GM12878 (cell line): Measurements from ENCODE around the gene PFKFB2. TPM values are rescaled to one million over a fixed set of nuclear protein-coding genes. Genes with fewer than 3 reads are reported as not detected.

Source experiments
- ATAC-seq: fragments of 200-7000 bp; cut with Tn5 transposase; 3 replicates; pipeline ENCODE4 v1.9.1; 2020; ENCODE audit warnings: mild to moderate bottlenecking, moderate library complexity
- BruUV-seq: library from RNA; stranded (reverse); fragments of 400-500 nt; replicated peaks from 2 replicates; lab custom pipeline; 2021; lab: Mats Ljungman, UMichigan
- CTCF ChIA-PET: fragments of 300-600 bp; sonication (Branson Sonifier 250); formaldehyde crosslinking; extraction: SDS; loops from one replicate; lab custom pipeline; 2021; ENCODE audit warnings: inconsistent platforms; lab: Yijun Ruan, JAX
- POLR2A ChIA-PET: fragments of 350-600 bp; formaldehyde crosslinking; extraction: SDS; loops from one replicate; lab custom pipeline; 2021; ENCODE audit warnings: inconsistent platforms; lab: Charles Lee
- RAD21 ChIA-PET: fragments of 300-600 bp; sonication (Branson Sonifier 250); formaldehyde crosslinking; loops from one replicate; lab custom pipeline; 2023; ENCODE audit warnings: antibody characterized with exemption; ENCODE audit not compliant: unreplicated experiment; lab: Charles Lee
- SMC1A ChIA-PET: fragments of 300-600 bp; sonication (Branson Sonifier 250); formaldehyde crosslinking; loops from one replicate; lab custom pipeline; 2023; ENCODE audit not compliant: unreplicated experiment, uncharacterized antibody; lab: Charles Lee
- DNase-seq: peaks from one replicate; pipeline ENCODE4 v3.0.0-alpha.2; 2011; ENCODE audit warnings: low read depth, low spot score
- FAIRE-seq: peaks from 3 replicates; lab custom pipeline; 2011; peaks lifted over from hg19 to GRCh38; lab: Jason Lieb, UNC
- H2AFZ ChIP-seq: 2 replicates; pipeline ENCODE4 v1.6.0; 2011; ENCODE audit warnings: low read depth, low read length, control low read depth; ENCODE audit not compliant: control insufficient read depth
- H3K27ac ChIP-seq: 2 replicates; pipeline ENCODE4 v1.5.1; 2011; ENCODE audit warnings: control low read depth; ENCODE audit not compliant: control insufficient read depth, insufficient read depth
- H3K27me3 ChIP-seq, 2 experiments: replicated peaks in 1 of 2; 2 replicates each; pipeline versions ENCODE4 v1.6.0 to v1.6.1; 2011; ENCODE audit warnings: low read length in 1 of 2; ENCODE audit not compliant: control insufficient read depth in 2 of 2, insufficient read depth in 2 of 2
- H3K36me3 ChIP-seq, 2 experiments: 2 replicates each; pipeline ENCODE4 v1.5.1; 2011; ENCODE audit warnings: low read length in 1 of 2; ENCODE audit not compliant: control insufficient read depth in 2 of 2, insufficient read depth in 2 of 2
- H3K4me1 ChIP-seq: 2 replicates; pipeline ENCODE4 v1.6.1; 2011; ENCODE audit warnings: mild to moderate bottlenecking, low read length, moderate library complexity, mixed read lengths; ENCODE audit not compliant: control insufficient read depth, insufficient read depth
- H3K4me2 ChIP-seq: 2 replicates; pipeline ENCODE4 v1.6.0; 2011; ENCODE audit warnings: control low read depth; ENCODE audit not compliant: control insufficient read depth, insufficient read depth
- H3K4me3 ChIP-seq: fragments of 200-600 bp; sonication (generic); 2 replicates; pipeline ENCODE4 v1.5.1; 2016
- H3K79me2 ChIP-seq: 2 replicates; pipeline ENCODE4 v1.6.0; 2011; ENCODE audit warnings: low read length; ENCODE audit not compliant: control insufficient read depth, insufficient read depth
- H3K9ac ChIP-seq: 2 replicates; pipeline ENCODE4 v1.8.0; 2011; ENCODE audit warnings: low read length, control low read depth, mixed read lengths; ENCODE audit not compliant: control insufficient read depth, insufficient read depth
- H3K9me3 ChIP-seq: replicated peaks from 3 replicates; pipeline ENCODE4 v1.5.1; 2011; ENCODE audit warnings: mild to moderate bottlenecking, low read length; ENCODE audit not compliant: control insufficient read depth, insufficient read depth
- H4K20me1 ChIP-seq: 2 replicates; pipeline ENCODE4 v1.6.0; 2011; ENCODE audit not compliant: control insufficient read depth, insufficient read depth
- BRCA1 ChIP-seq: IDR thresholded peaks from 2 replicates; pipeline ENCODE4 v1.6.1; 2011; ENCODE audit warnings: low read depth, low read length, improper control_type of control experiment
- CBX5 ChIP-seq: sonication (generic); IDR thresholded peaks from 2 replicates; pipeline ENCODE4 v1.6.1; 2016; ENCODE audit warnings: low read depth, moderate library complexity, mild to moderate bottlenecking, inconsistent platforms
- GATAD2B ChIP-seq: fragments of 450-650 bp; conservative IDR thresholded peaks from 2 replicates; pipeline ENCODE4 v1.6.1; 2017; ENCODE audit warnings: low read depth, mild to moderate bottlenecking, moderate library complexity
- MTA3 ChIP-seq: IDR thresholded peaks from 2 replicates; pipeline ENCODE4 v1.6.1; 2012; ENCODE audit warnings: low read length, inconsistent platforms, borderline replicate concordance
- RCOR1 ChIP-seq: conservative IDR thresholded peaks from 2 replicates; pipeline ENCODE4 v1.6.1; 2012; ENCODE audit warnings: low read depth, low read length, improper control_type of control experiment
- RFX5 ChIP-seq: IDR thresholded peaks from 2 replicates; pipeline ENCODE4 v1.6.1; 2011; ENCODE audit warnings: low read depth, low read length, improper control_type of control experiment
- SIX5 ChIP-seq: IDR thresholded peaks from 2 replicates; pipeline ENCODE4 v1.6.1; 2011; ENCODE audit warnings: mild to moderate bottlenecking, low read depth, low read length, moderate library complexity; ENCODE audit not compliant: severe bottlenecking
- SUZ12 ChIP-seq: fragments of 200-600 bp; sonication (generic); IDR thresholded peaks from one replicate; pipeline ENCODE4 v1.6.1; 2018; ENCODE audit warnings: antibody characterized with exemption, mild to moderate bottlenecking; ENCODE audit not compliant: unreplicated experiment
- TARDBP ChIP-seq: IDR thresholded peaks from 2 replicates; pipeline ENCODE4 v1.6.1; 2016; ENCODE audit warnings: borderline replicate concordance
- TCF7 ChIP-seq: IDR thresholded peaks from 2 replicates; pipeline ENCODE4 v1.6.1; 2014; ENCODE audit warnings: antibody characterized with exemption, borderline replicate concordance
- USF2 ChIP-seq: IDR thresholded peaks from 2 replicates; pipeline ENCODE4 v1.6.1; 2011; ENCODE audit warnings: low read depth, low read length, improper control_type of control experiment, borderline replicate concordance
- ZNF217 ChIP-seq: fragments of 450-650 bp; IDR thresholded peaks from 2 replicates; pipeline ENCODE4 v1.6.1; 2017; ENCODE audit warnings: antibody characterized with exemption, mild to moderate bottlenecking
- ZNF24 ChIP-seq: fragments of 450-650 bp; IDR thresholded peaks from 2 replicates; pipeline ENCODE4 v1.6.1; 2017; ENCODE audit warnings: antibody characterized with exemption, mild to moderate bottlenecking
- ZNF622 ChIP-seq: fragments of 450-650 bp; IDR thresholded peaks from 2 replicates; pipeline ENCODE4 v1.6.1; 2017; ENCODE audit warnings: mild to moderate bottlenecking, inconsistent platforms
- WGBS: methylation state at CpG from one replicate; pipeline ENCODE4 v1.1.6; 2016; ENCODE audit warnings: low lambda C conversion rate; ENCODE audit not compliant: insufficient replicate concordance, insufficient coverage; ENCODE audit errors: missing lambda C conversion rate; 5-methylcytosine and 5-hydroxymethylcytosine counted together
- in situ Hi-C: fragments of 300-500 bp; cut with MboI; formaldehyde crosslinking; loops from 9 replicates; pipeline ENCODE4 v1.14.3; 2018; ENCODE audit warnings: mixed read lengths
- intact Hi-C: fragments of 100-400 bp; cut with micrococcal nuclease; formaldehyde crosslinking; loops from one replicate; pipeline ENCODE4 v1.14.2; 2022; ENCODE audit not compliant: unreplicated experiment
- polyA plus RNA-seq, 11 experiments: library from polyadenylated mRNA; depleted of rRNA in 4 of 11; unstranded in 6 of 11; stranded (reverse) in 5 of 11; fragments of >200 nt; fragmentation: Nextera tagmentation in 4 of 11; fragmentation: Illumina TruSeq in 1 of 11; extraction: Ambion mirVana in 4 of 11; extraction: Trizol in 1 of 11; gene quantifications; 1 replicate in 1 of 11; 2 replicates in 10 of 11; pipeline versions ENCODE4 v1.2.1 to v1.2.3, GENCODE V29; 2011 to 2016; ENCODE audit warnings: inconsistent platforms in 2 of 11, missing spikeins in 2 of 11, low read depth in 1 of 11
- total RNA-seq, 4 experiments: library from RNA; depleted of rRNA in 3 of 4; stranded (reverse); fragments of >200 nt in 3 of 4; fragmentation: Illumina TruSeq in 1 of 4; extraction: Trizol in 1 of 4; gene quantifications; 2 replicates each; pipeline versions ENCODE4 v1.2.1 to v1.2.3, GENCODE V29; 2013 to 2021
- TF ChIP-seq, protein P1 (sequence below): fragments of 450-650 bp; IDR thresholded peaks from 2 replicates; pipeline ENCODE4 v1.6.1; 2017; ENCODE audit warnings: mild to moderate bottlenecking, low read depth, inconsistent platforms; ENCODE audit not compliant: poor library complexity, severe bottlenecking
- TF ChIP-seq, protein P2 (sequence below): IDR thresholded peaks from 2 replicates; pipeline ENCODE4 v1.6.1; 2012; ENCODE audit warnings: low read length, inconsistent platforms
- TF ChIP-seq, protein P3 (sequence below), 3 experiments: IDR thresholded peaks in 2 of 3; conservative IDR thresholded peaks in 1 of 3; 2 replicates each; pipeline ENCODE4 v1.5.1; 2011; ENCODE audit warnings: low read depth in 3 of 3, low read length in 3 of 3, mild to moderate bottlenecking in 3 of 3, control low read depth in 2 of 3, moderate library complexity in 2 of 3, inconsistent platforms in 1 of 3, mixed read lengths in 1 of 3; ENCODE audit not compliant: control insufficient read depth in 2 of 3, insufficient read depth in 1 of 3; ENCODE audit errors: extremely low read depth in 1 of 3

Gene PFKFB2
- total and polyA plus RNA-seq, 10 of the 15 experiments (the other 5 are each of a cell fraction or from before 2014, with no cell fraction given): 0.40 to 1.3 (median 1.0) TPM

- H4K20me1 ChIP-seq: no peaks in the 10 kb centered on the region
- no peak overlapping the region for H3K4me3 ChIP-seq
- ATAC-seq (no peak), FAIRE-seq (no peak)
- BruUV-seq: no TSS peak
- RAD21 ChIA-PET: no interaction called here
- peaks cover 2 to 3% of the 10 kb centered on the region in 2 experiments for H3K27me3 ChIP-seq
- CTCF ChIA-PET: interaction anchor here (1.1 to 1.3 kb wide), 2 partner anchors 39 to 98 kb away, joined by 3 to 4 read pairs; no protein-coding TSS in a partner anchor
- H3K4me2 ChIP-seq: no peak overlapping the region
- in situ Hi-C loops: no loop called here
- no peaks in the 10 kb centered on the region for H3K79me2 ChIP-seq
- TF ChIP-seq BRCA1 (no peak), TCF7 (no peak), RFX5 (no peak), ZNF24 (no peak), GATAD2B (no peak), TARDBP (no peak), SUZ12 (no peak), SIX5 (no peak), ZNF217 (no peak), ZNF622 (no peak), CBX5 (no peak), USF2 (no peak), RCOR1 (no peak), MTA3 (no peak)
- TF ChIP-seq, protein P1, sequence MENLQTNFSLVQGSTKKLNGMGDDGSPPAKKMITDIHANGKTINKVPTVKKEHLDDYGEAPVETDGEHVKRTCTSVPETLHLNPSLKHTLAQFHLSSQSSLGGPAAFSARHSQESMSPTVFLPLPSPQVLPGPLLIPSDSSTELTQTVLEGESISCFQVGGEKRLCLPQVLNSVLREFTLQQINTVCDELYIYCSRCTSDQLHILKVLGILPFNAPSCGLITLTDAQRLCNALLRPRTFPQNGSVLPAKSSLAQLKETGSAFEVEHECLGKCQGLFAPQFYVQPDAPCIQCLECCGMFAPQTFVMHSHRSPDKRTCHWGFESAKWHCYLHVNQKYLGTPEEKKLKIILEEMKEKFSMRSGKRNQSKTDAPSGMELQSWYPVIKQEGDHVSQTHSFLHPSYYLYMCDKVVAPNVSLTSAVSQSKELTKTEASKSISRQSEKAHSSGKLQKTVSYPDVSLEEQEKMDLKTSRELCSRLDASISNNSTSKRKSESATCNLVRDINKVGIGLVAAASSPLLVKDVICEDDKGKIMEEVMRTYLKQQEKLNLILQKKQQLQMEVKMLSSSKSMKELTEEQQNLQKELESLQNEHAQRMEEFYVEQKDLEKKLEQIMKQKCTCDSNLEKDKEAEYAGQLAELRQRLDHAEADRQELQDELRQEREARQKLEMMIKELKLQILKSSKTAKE: no peak
- TF ChIP-seq, protein P2, sequence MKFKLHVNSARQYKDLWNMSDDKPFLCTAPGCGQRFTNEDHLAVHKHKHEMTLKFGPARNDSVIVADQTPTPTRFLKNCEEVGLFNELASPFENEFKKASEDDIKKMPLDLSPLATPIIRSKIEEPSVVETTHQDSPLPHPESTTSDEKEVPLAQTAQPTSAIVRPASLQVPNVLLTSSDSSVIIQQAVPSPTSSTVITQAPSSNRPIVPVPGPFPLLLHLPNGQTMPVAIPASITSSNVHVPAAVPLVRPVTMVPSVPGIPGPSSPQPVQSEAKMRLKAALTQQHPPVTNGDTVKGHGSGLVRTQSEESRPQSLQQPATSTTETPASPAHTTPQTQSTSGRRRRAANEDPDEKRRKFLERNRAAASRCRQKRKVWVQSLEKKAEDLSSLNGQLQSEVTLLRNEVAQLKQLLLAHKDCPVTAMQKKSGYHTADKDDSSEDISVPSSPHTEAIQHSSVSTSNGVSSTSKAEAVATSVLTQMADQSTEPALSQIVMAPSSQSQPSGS: no peak
- TF ChIP-seq, protein P3, sequence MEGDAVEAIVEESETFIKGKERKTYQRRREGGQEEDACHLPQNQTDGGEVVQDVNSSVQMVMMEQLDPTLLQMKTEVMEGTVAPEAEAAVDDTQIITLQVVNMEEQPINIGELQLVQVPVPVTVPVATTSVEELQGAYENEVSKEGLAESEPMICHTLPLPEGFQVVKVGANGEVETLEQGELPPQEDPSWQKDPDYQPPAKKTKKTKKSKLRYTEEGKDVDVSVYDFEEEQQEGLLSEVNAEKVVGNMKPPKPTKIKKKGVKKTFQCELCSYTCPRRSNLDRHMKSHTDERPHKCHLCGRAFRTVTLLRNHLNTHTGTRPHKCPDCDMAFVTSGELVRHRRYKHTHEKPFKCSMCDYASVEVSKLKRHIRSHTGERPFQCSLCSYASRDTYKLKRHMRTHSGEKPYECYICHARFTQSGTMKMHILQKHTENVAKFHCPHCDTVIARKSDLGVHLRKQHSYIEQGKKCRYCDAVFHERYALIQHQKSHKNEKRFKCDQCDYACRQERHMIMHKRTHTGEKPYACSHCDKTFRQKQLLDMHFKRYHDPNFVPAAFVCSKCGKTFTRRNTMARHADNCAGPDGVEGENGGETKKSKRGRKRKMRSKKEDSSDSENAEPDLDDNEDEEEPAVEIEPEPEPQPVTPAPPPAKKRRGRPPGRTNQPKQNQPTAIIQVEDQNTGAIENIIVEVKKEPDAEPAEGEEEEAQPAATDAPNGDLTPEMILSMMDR (IDR thresholded peaks at IDR 0.05 in 2 of 3, conservative IDR thresholded peaks at IDR 0.05 in 1 of 3; ENCODE audit: control insufficient read depth in 2 of 3, extremely low read depth in 1 of 3, insufficient read depth in 1 of 3, low read depth in 3 of 3, low read length in 3 of 3): no peak
- TF ChIP-seq, all 136 proteins: peak for 0
- Histone ChIP-seq H3K9ac (no peak overlapping the region), H2AFZ (no peak overlapping the region), H3K9me3 (no peaks in the 10 kb centered on the region), H3K4me1 (no peaks in the 10 kb centered on the region), H3K27ac (no peak overlapping the region), H3K36me3 (no peaks in the 10 kb centered on the region)
- 97% methylated on average over 2 of the region's 2 CpGs for WGBS
- no peak for DNase-seq
- POLR2A ChIA-PET: no interaction called here
- intact Hi-C loops: no loop called here
- SMC1A ChIA-PET: no interaction called here
These were observed 42.3 kb upstream of the PFKFB2 start for GRCh38 chr1:207010726-207011125.
